ENCODE data around the gene TCEAL3.

GRCh38 chrX:103631145-103631544, 23.4 kb downstream of the TCEAL3 start:
- TF ChIP-seq POLR2A (IDR thresholded peaks at IDR 0.05) (no peak), EP300 (IDR thresholded peaks at IDR 0.05; ENCODE audit: low read depth) (no peak)
